ENCODE results near the gene ZP2.
A peak's percentile ranks its signal among the peaks of the same experiment; 100 is the strongest.
"Not testable (repeated sequence)": the region's sequence is repeated elsewhere in the genome, so short reads cannot be mapped to it uniquely, and the experiment has no call there.

Gene ZP2

GRCh38 chr16:21169249-21169981 lies 42.0 kb downstream of the ZP2 start:
- DNase-seq: no peak

- DNase-seq: no peak
These were observed 43.3 kb downstream of the ZP2 start for GRCh38 chr16:21167929-21168602.

GRCh38 chr16:21167360-21167759 lies 44.0 kb downstream of the ZP2 start:
- DNase-seq: no peak

GRCh38 chr16:21166561-21166961 lies 44.8 kb downstream of the ZP2 start:
- no peak for DNase-seq

GRCh38 chr16:21164521-21165168 lies 46.7 kb downstream of the ZP2 start:
- no peak for DNase-seq

- DNase-seq: no peak
These were observed 47.8 kb downstream of the ZP2 start for GRCh38 chr16:21163576-21163975.

- no peak for DNase-seq
These were observed 48.7 kb downstream of the ZP2 start for GRCh38 chr16:21162661-21163151.

GRCh38 chr16:21161211-21161610 lies 50.2 kb downstream of the ZP2 start:
- DNase-seq: no peak

GRCh38 chr16:21160276-21160675 lies 51.1 kb downstream of the ZP2 start:
- DNase-seq: no peak

- DNase-seq: no peak
These were observed 52.0 kb downstream of the ZP2 start for GRCh38 chr16:21159281-21159951.

GRCh38 chr16:21158208-21159110 lies 52.9 kb downstream of the ZP2 start, which contains the start of gene LDAF1:
Gene LDAF1 (plus strand): TSS chr16:21158674. CDS start chr16:21161183, 2,509 bp downstream.
- DNase-seq: peak; percentile 38 to 49

- no peak for DNase-seq
These were observed 53.7 kb downstream of the ZP2 start for GRCh38 chr16:21157632-21158031.

- peak in 1 of 2 experiments; percentile 54 for DNase-seq
These were observed 54.5 kb downstream of the ZP2 start for GRCh38 chr16:21156767-21157467.

GRCh38 chr16:21156011-21156410 lies 55.4 kb downstream of the ZP2 start:
- not testable (repeated sequence) for DNase-seq

GRCh38 chr16:21153124-21153729 lies 58.1 kb downstream of the ZP2 start:
- peak in 1 of 2 experiments; percentile 11 for DNase-seq

- DNase-seq: not testable (repeated sequence)
These were observed 59.0 kb downstream of the ZP2 start for GRCh38 chr16:21152160-21153030.

GRCh38 chr16:21150375-21151001 lies 60.9 kb downstream of the ZP2 start, which contains the start of gene DNAH3:
Gene DNAH3 (minus strand): TSS chr16:21150846. CDS start chr16:21150319, 527 bp downstream.
- no peak for DNase-seq

Measured in NCI-H1930 (cell line).